ENCODE measurements around the gene WRAP53. TPM values are rescaled to one million over a fixed set of nuclear protein-coding genes. Genes with fewer than 3 reads are reported as not detected.

The WRAP53 gene
- total RNA-seq, 1 donor, result 6.0 TPM

GRCh38 chr17:7667656-7668406, 20.4 kb upstream of the WRAP53 start:
- no peak for TF ChIP-seq CTCF (IDR thresholded peaks at IDR 0.05; ENCODE audit: insufficient read depth, low read depth, low read length)

GRCh38 chr17:7668482-7668881, 19.8 kb upstream of the WRAP53 start:
- DNase-seq (ENCODE audit: low read depth), result no peak
- H3K4me3 ChIP-seq (ENCODE audit: low read depth, low read length), result no peak overlapping the region
- no peak for TF ChIP-seq CTCF (IDR thresholded peaks at IDR 0.05; ENCODE audit: insufficient read depth, low read depth, low read length)

More at GRCh38 chr17:7667656-7668406, 20.4 kb upstream of the WRAP53 start:
- no peak overlapping the region for H3K4me3 ChIP-seq (ENCODE audit: low read depth, low read length)
- no peak for DNase-seq (ENCODE audit: low read depth)

- peak; percentile 11 for TF ChIP-seq CTCF (IDR thresholded peaks at IDR 0.05; ENCODE audit: insufficient read depth, low read depth, low read length)
- DNase-seq (ENCODE audit: low read depth), result no peak
- H3K4me3 ChIP-seq (ENCODE audit: low read depth, low read length), result no peak overlapping the region
Observed at GRCh38 chr17:7673239-7673638, 15.0 kb upstream of the WRAP53 start.

GRCh38 chr17:7674934-7675333, 13.3 kb upstream of the WRAP53 start:
- no peak for DNase-seq (ENCODE audit: low read depth)
- no peak for TF ChIP-seq CTCF (IDR thresholded peaks at IDR 0.05; ENCODE audit: insufficient read depth, low read depth, low read length)
- no peak overlapping the region for H3K4me3 ChIP-seq (ENCODE audit: low read depth, low read length)

GRCh38 chr17:7676533-7676932, 11.7 kb upstream of the WRAP53 start:
- no peak for TF ChIP-seq CTCF (IDR thresholded peaks at IDR 0.05; ENCODE audit: insufficient read depth, low read depth, low read length)
- H3K4me3 ChIP-seq (ENCODE audit: low read depth, low read length), result no peak overlapping the region
- no peak for DNase-seq (ENCODE audit: low read depth)

GRCh38 chr17:7677388-7678067, 10.7 kb upstream of the WRAP53 start:
- TF ChIP-seq CTCF (IDR thresholded peaks at IDR 0.05; ENCODE audit: insufficient read depth, low read depth, low read length), result no peak
- no peak overlapping the region for H3K4me3 ChIP-seq (ENCODE audit: low read depth, low read length)
- DNase-seq (ENCODE audit: low read depth), result no peak

Measured in fibroblast of villous mesenchyme (primary cell).